Osteoblast (primary cell): ENCODE data around the gene HOXA3. TPM values are rescaled to one million over a fixed set of nuclear protein-coding genes. Genes with fewer than 3 reads are reported as not detected.

ENCODE experiments used
- DNase-seq: peaks from one replicate; pipeline ENCODE4 v3.0.0; 2011; ENCODE audit warnings: low spot score, mixed read lengths; ENCODE audit not compliant: insufficient read length; ENCODE audit errors: missing footprints
- H2AFZ ChIP-seq: 2 replicates; pipeline ENCODE4 v1.6.0; 2011; ENCODE audit warnings: mild to moderate bottlenecking, low read length
- H3K27ac ChIP-seq: 2 replicates; pipeline ENCODE4 v1.5.1; 2011; ENCODE audit warnings: mild to moderate bottlenecking, low read depth, low read length, moderate library complexity
- H3K27me3 ChIP-seq: 2 replicates; pipeline ENCODE4 v1.6.0; 2012; ENCODE audit warnings: mild to moderate bottlenecking, control low read depth, inconsistent platforms, low read length, moderate library complexity; ENCODE audit not compliant: insufficient read depth
- H3K36me3 ChIP-seq: 2 replicates; pipeline ENCODE4 v1.5.1; 2011; ENCODE audit warnings: mild to moderate bottlenecking, low read length, control low read depth, moderate library complexity; ENCODE audit not compliant: insufficient read depth
- H3K4me1 ChIP-seq: 2 replicates; pipeline ENCODE4 v1.5.1; 2011; ENCODE audit warnings: mild to moderate bottlenecking, low read length, control low read depth, moderate library complexity; ENCODE audit not compliant: insufficient read depth
- H3K4me2 ChIP-seq: 2 replicates; pipeline ENCODE4 v1.6.0; 2011; ENCODE audit warnings: mild to moderate bottlenecking, low read length; ENCODE audit not compliant: insufficient read depth
- H3K4me3 ChIP-seq: fragments of 200-600 bp; sonication (generic); 3 replicates; pipeline ENCODE4 v1.5.1; 2012; ENCODE audit warnings: mild to moderate bottlenecking, low read length, inconsistent platforms; ENCODE audit not compliant: insufficient read depth
- H3K79me2 ChIP-seq: 2 replicates; pipeline ENCODE4 v1.6.0; 2012; ENCODE audit warnings: mild to moderate bottlenecking, low read length, control low read depth, inconsistent platforms; ENCODE audit not compliant: insufficient read depth
- H3K9me3 ChIP-seq: 2 replicates; pipeline ENCODE4 v1.5.1; 2011; ENCODE audit warnings: low read depth, low read length, control low read depth
- H4K20me1 ChIP-seq: 2 replicates; pipeline ENCODE4 v1.6.0; 2012; ENCODE audit warnings: mild to moderate bottlenecking, low read length, control low read depth; ENCODE audit not compliant: insufficient read depth
- CTCF ChIP-seq: IDR thresholded peaks from 2 replicates; pipeline ENCODE4 v1.5.1; 2011; ENCODE audit warnings: mild to moderate bottlenecking, low read depth, low read length, moderate library complexity; ENCODE audit errors: extremely low read depth
- total RNA-seq: library from RNA; depleted of rRNA; stranded (reverse); fragments of >200 nt; gene quantifications from 2 replicates; pipeline ENCODE4 v1.2.3, GENCODE V29; 2012

HOXA3 gene
- total RNA-seq, 1 donor = 4.0 TPM

GRCh38 chr7:27093184-27093895, 59.0 kb downstream of the HOXA3 start:
- peaks cover 5% of the 10 kb centered on the region for H4K20me1 ChIP-seq
- TF ChIP-seq CTCF = no peak
- no peaks in the 10 kb centered on the region for H3K36me3 ChIP-seq
- no peaks in the 10 kb centered on the region for H3K27me3 ChIP-seq
- no peak overlapping the region for H3K27ac ChIP-seq
- H3K9me3 ChIP-seq = no peaks in the 10 kb centered on the region
- H3K4me2 ChIP-seq = no peak overlapping the region
- H2AFZ ChIP-seq = no peak overlapping the region
- H3K79me2 ChIP-seq = peaks cover 39% of the 10 kb centered on the region
- DNase-seq = no peak
- H3K4me3 ChIP-seq = no peak overlapping the region
- H3K4me1 ChIP-seq = peaks cover 16% of the 10 kb centered on the region

DNA sequence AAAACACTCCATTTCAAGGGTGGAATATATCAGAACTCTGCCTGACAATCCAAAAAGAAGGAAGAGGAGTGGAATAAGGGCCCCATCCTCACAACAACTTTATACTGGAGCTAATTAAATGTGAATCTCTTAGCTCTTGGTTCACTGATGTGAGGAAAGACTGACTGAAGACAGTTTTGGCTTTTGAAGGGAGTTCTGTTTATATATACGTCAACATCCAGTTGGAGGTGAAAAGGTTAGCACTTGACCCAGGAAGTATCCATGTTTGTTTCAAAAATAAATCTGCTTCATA, 59.6 kb downstream of the HOXA3 start:
- Histone ChIP-seq H3K36me3 (no peaks in the 10 kb centered on the region), H2AFZ (no peak overlapping the region), H3K9me3 (no peaks in the 10 kb centered on the region), H3K4me2 (no peak overlapping the region), H3K27me3 (no peaks in the 10 kb centered on the region), H3K79me2 (peaks cover 34% of the 10 kb centered on the region), H3K4me3 (no peak overlapping the region), H3K4me1 (peaks cover 15% of the 10 kb centered on the region), H3K27ac (no peak overlapping the region), H4K20me1 (peaks cover 5% of the 10 kb centered on the region)
- DNase-seq = no peak
- TF ChIP-seq CTCF = no peak

DNA sequence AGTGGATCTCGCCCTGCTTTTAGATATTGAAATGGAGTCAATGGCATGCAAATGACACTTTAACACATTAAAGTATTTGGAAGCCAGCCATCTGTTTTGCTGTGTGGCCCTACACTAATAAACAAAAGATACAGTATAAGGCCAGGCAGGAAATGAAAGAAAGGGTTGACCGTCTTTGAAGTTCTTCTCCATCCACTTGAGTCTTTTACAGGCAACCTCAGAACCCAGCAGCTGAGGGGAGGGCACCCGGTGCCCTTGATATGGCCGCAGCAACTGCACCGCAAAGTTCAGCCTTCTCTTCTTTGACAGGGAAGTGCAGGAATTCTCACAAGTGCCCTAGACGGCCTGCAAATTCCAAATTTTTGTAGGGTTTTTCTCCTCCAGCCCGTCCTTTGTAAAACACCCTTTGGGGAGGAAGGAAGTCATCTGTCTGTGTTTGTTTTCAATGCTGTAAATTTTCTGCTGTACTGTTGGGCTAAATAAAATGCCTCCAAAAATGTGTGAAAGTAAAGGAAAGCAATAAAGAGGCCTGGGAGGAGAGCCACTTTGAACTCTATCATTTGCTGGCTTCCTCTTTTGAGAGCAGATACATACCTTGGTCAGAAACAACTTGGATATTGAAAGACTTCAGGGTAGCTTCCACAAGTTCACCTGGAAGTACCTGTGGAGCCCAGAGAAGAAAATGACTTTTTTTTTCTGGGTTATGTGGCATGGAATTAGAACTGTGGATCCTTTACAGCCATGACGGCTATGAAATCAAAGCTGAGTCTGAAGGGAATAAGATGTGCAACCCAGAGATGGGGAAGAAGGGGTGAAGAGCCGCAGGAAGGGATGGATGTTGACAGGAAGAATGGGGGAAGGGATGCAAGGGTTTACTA, 60.2 kb downstream of the HOXA3 start:
- Histone ChIP-seq H3K27me3 (no peaks in the 10 kb centered on the region), H3K36me3 (no peaks in the 10 kb centered on the region), H3K79me2 (peaks cover 28% of the 10 kb centered on the region), H3K27ac (no peak overlapping the region), H3K4me1 (peaks cover 11% of the 10 kb centered on the region), H2AFZ (no peak overlapping the region), H3K4me3 (no peak overlapping the region), H3K4me2 (no peak overlapping the region), H3K9me3 (no peaks in the 10 kb centered on the region), H4K20me1 (peaks cover 1% of the 10 kb centered on the region)
- TF ChIP-seq CTCF = no peak
- DNase-seq = no peak

DNA sequence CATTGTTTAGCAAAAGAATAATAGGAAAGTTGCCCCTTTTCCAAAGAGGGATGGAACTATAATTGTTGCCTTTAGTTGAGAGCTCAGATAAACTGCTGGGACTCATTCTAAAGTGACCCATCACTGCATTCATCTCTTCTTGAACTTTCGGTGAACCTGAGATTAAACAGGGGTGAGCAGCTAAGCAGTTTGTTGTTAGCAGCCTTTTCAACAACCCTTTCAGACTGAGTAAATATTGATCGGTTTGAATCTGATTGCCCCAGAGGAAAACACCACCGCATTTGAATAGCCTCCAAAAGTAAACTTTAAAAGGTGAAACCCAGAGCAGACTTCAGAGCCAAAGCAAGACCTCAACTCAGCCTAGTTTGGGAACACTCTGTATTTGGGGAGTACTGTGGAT, 61.3 kb downstream of the HOXA3 start:
- no peaks in the 10 kb centered on the region for H3K9me3 ChIP-seq
- no peak overlapping the region for H3K4me3 ChIP-seq
- no peak overlapping the region for H2AFZ ChIP-seq
- H3K36me3 ChIP-seq = no peaks in the 10 kb centered on the region
- peaks cover 8% of the 10 kb centered on the region for H3K4me1 ChIP-seq
- DNase-seq = no peak
- peaks cover 17% of the 10 kb centered on the region for H3K79me2 ChIP-seq
- no peaks in the 10 kb centered on the region for H3K27me3 ChIP-seq
- no peaks in the 10 kb centered on the region for H4K20me1 ChIP-seq
- H3K4me2 ChIP-seq = no peak overlapping the region
- H3K27ac ChIP-seq = no peak overlapping the region
- TF ChIP-seq CTCF = no peak
